GM12878 (cell line): ENCODE data around the gene ACTR8. TPM values are rescaled to one million over a fixed set of nuclear protein-coding genes. Genes with fewer than 3 reads are reported as not detected.

Experiments used
- ATAC-seq: fragments of 200-7000 bp; cut with Tn5 transposase; 3 replicates; pipeline ENCODE4 v1.9.1; 2020; ENCODE audit warnings: mild to moderate bottlenecking, moderate library complexity
- BruUV-seq: library from RNA; stranded (reverse); fragments of 400-500 nt; replicated peaks from 2 replicates; lab custom pipeline; 2021; lab: Mats Ljungman, UMichigan
- CTCF ChIA-PET: fragments of 300-600 bp; sonication (Branson Sonifier 250); formaldehyde crosslinking; extraction: SDS; loops from one replicate; lab custom pipeline; 2021; ENCODE audit warnings: inconsistent platforms; lab: Yijun Ruan, JAX
- POLR2A ChIA-PET: fragments of 350-600 bp; formaldehyde crosslinking; extraction: SDS; loops from one replicate; lab custom pipeline; 2021; ENCODE audit warnings: inconsistent platforms; lab: Charles Lee
- RAD21 ChIA-PET: fragments of 300-600 bp; sonication (Branson Sonifier 250); formaldehyde crosslinking; loops from one replicate; lab custom pipeline; 2023; ENCODE audit warnings: antibody characterized with exemption; ENCODE audit not compliant: unreplicated experiment; lab: Charles Lee
- SMC1A ChIA-PET: fragments of 300-600 bp; sonication (Branson Sonifier 250); formaldehyde crosslinking; loops from one replicate; lab custom pipeline; 2023; ENCODE audit not compliant: unreplicated experiment, uncharacterized antibody; lab: Charles Lee
- DNase-seq: peaks from one replicate; pipeline ENCODE4 v3.0.0-alpha.2; 2011; ENCODE audit warnings: low read depth, low spot score
- FAIRE-seq: peaks from 3 replicates; lab custom pipeline; 2011; peaks lifted over from hg19 to GRCh38; lab: Jason Lieb, UNC
- H2AFZ ChIP-seq: 2 replicates; pipeline ENCODE4 v1.6.0; 2011; ENCODE audit warnings: low read depth, low read length, control low read depth; ENCODE audit not compliant: control insufficient read depth
- H3K27ac ChIP-seq: 2 replicates; pipeline ENCODE4 v1.5.1; 2011; ENCODE audit warnings: control low read depth; ENCODE audit not compliant: control insufficient read depth, insufficient read depth
- H3K27me3 ChIP-seq, 2 experiments: replicated peaks in 1 of 2; 2 replicates each; pipeline versions ENCODE4 v1.6.0 to v1.6.1; 2011; ENCODE audit warnings: low read length in 1 of 2; ENCODE audit not compliant: control insufficient read depth in 2 of 2, insufficient read depth in 2 of 2
- H3K36me3 ChIP-seq, 2 experiments: 2 replicates each; pipeline ENCODE4 v1.5.1; 2011; ENCODE audit warnings: low read length in 1 of 2; ENCODE audit not compliant: control insufficient read depth in 2 of 2, insufficient read depth in 2 of 2
- H3K4me1 ChIP-seq: 2 replicates; pipeline ENCODE4 v1.6.1; 2011; ENCODE audit warnings: mild to moderate bottlenecking, low read length, moderate library complexity, mixed read lengths; ENCODE audit not compliant: control insufficient read depth, insufficient read depth
- H3K4me2 ChIP-seq: 2 replicates; pipeline ENCODE4 v1.6.0; 2011; ENCODE audit warnings: control low read depth; ENCODE audit not compliant: control insufficient read depth, insufficient read depth
- H3K4me3 ChIP-seq: fragments of 200-600 bp; sonication (generic); 2 replicates; pipeline ENCODE4 v1.5.1; 2016
- H3K79me2 ChIP-seq: 2 replicates; pipeline ENCODE4 v1.6.0; 2011; ENCODE audit warnings: low read length; ENCODE audit not compliant: control insufficient read depth, insufficient read depth
- H3K9ac ChIP-seq: 2 replicates; pipeline ENCODE4 v1.8.0; 2011; ENCODE audit warnings: low read length, control low read depth, mixed read lengths; ENCODE audit not compliant: control insufficient read depth, insufficient read depth
- H3K9me3 ChIP-seq: replicated peaks from 3 replicates; pipeline ENCODE4 v1.5.1; 2011; ENCODE audit warnings: mild to moderate bottlenecking, low read length; ENCODE audit not compliant: control insufficient read depth, insufficient read depth
- H4K20me1 ChIP-seq: 2 replicates; pipeline ENCODE4 v1.6.0; 2011; ENCODE audit not compliant: control insufficient read depth, insufficient read depth
- BCL3 ChIP-seq: IDR thresholded peaks from 2 replicates; pipeline ENCODE4 v1.6.1; 2011; ENCODE audit warnings: borderline replicate concordance, low read depth, mild to moderate bottlenecking, moderate library complexity, low read length; ENCODE audit not compliant: insufficient read depth, poor library complexity, severe bottlenecking
- IKZF1 ChIP-seq: fragments of 450-650 bp; conservative IDR thresholded peaks from 2 replicates; pipeline ENCODE4 v1.6.1; 2017; ENCODE audit warnings: antibody characterized with exemption, mild to moderate bottlenecking
- NR2C2 ChIP-seq: IDR thresholded peaks from 2 replicates; pipeline ENCODE4 v1.6.1; 2011; ENCODE audit warnings: borderline replicate concordance, low read depth; ENCODE audit not compliant: control insufficient read depth, insufficient read length
- PRDM15 ChIP-seq: fragments of 450-650 bp; formaldehyde crosslinking; IDR thresholded peaks from 2 replicates; pipeline ENCODE4 v1.4.0; 2020; ENCODE audit warnings: mild to moderate bottlenecking, moderate library complexity
- SKIL ChIP-seq: fragments of 450-650 bp; IDR thresholded peaks from 2 replicates; pipeline ENCODE4 v1.6.1; 2017; ENCODE audit warnings: mild to moderate bottlenecking, low read depth, inconsistent platforms; ENCODE audit not compliant: poor library complexity, severe bottlenecking
- SREBF1 ChIP-seq: IDR thresholded peaks from 2 replicates; pipeline ENCODE4 v1.6.1; 2012; ENCODE audit warnings: mild to moderate bottlenecking, low read length
- TCF12 ChIP-seq: IDR thresholded peaks from 2 replicates; pipeline ENCODE4 v1.6.1; 2011; ENCODE audit warnings: low read depth, mild to moderate bottlenecking, low read length
- ZNF207 ChIP-seq: fragments of 450-650 bp; IDR thresholded peaks from 2 replicates; pipeline ENCODE4 v1.6.1; 2014; ENCODE audit warnings: antibody characterized with exemption, mild to moderate bottlenecking, borderline replicate concordance
- ZNF217 ChIP-seq: fragments of 450-650 bp; IDR thresholded peaks from 2 replicates; pipeline ENCODE4 v1.6.1; 2017; ENCODE audit warnings: antibody characterized with exemption, mild to moderate bottlenecking
- ZNF687 ChIP-seq: fragments of 450-650 bp; IDR thresholded peaks from 2 replicates; pipeline ENCODE4 v1.6.1; 2017; ENCODE audit warnings: mild to moderate bottlenecking, moderate library complexity
- ZSCAN29 ChIP-seq: fragments of 450-650 bp; IDR thresholded peaks from 2 replicates; pipeline ENCODE4 v1.6.1; 2017; ENCODE audit warnings: mild to moderate bottlenecking, moderate library complexity
- ZZZ3 ChIP-seq: IDR thresholded peaks from 2 replicates; pipeline ENCODE4 v1.6.1; 2011; ENCODE audit warnings: low read depth; ENCODE audit not compliant: control insufficient read depth, insufficient read length
- WGBS: methylation state at CpG from one replicate; pipeline ENCODE4 v1.1.6; 2016; ENCODE audit warnings: low lambda C conversion rate; ENCODE audit not compliant: insufficient replicate concordance, insufficient coverage; ENCODE audit errors: missing lambda C conversion rate; 5-methylcytosine and 5-hydroxymethylcytosine counted together
- in situ Hi-C: fragments of 300-500 bp; cut with MboI; formaldehyde crosslinking; loops from 9 replicates; pipeline ENCODE4 v1.14.3; 2018; ENCODE audit warnings: mixed read lengths
- intact Hi-C: fragments of 100-400 bp; cut with micrococcal nuclease; formaldehyde crosslinking; loops from one replicate; pipeline ENCODE4 v1.14.2; 2022; ENCODE audit not compliant: unreplicated experiment
- polyA plus RNA-seq, 11 experiments: library from polyadenylated mRNA; depleted of rRNA in 4 of 11; unstranded in 6 of 11; stranded (reverse) in 5 of 11; fragments of >200 nt; fragmentation: Nextera tagmentation in 4 of 11; fragmentation: Illumina TruSeq in 1 of 11; extraction: Ambion mirVana in 4 of 11; extraction: Trizol in 1 of 11; gene quantifications; 1 replicate in 1 of 11; 2 replicates in 10 of 11; pipeline versions ENCODE4 v1.2.1 to v1.2.3, GENCODE V29; 2011 to 2016; ENCODE audit warnings: inconsistent platforms in 2 of 11, missing spikeins in 2 of 11, low read depth in 1 of 11
- total RNA-seq, 4 experiments: library from RNA; depleted of rRNA in 3 of 4; stranded (reverse); fragments of >200 nt in 3 of 4; fragmentation: Illumina TruSeq in 1 of 4; extraction: Trizol in 1 of 4; gene quantifications; 2 replicates each; pipeline versions ENCODE4 v1.2.1 to v1.2.3, GENCODE V29; 2013 to 2021

Gene ACTR8
- total and polyA plus RNA-seq, 10 of the 15 experiments (the other 5 are each of a cell fraction or from before 2014, with no cell fraction given): 5.3 to 35.7 (median 26.4) TPM

- Histone ChIP-seq H3K36me3 (peaks cover 2 to 4% of the 10 kb centered on the region in 2 experiments; a peak in 3 of 4 replicates), H3K4me1 (no peaks in the 10 kb centered on the region), H3K9me3 (no peaks in the 10 kb centered on the region), H4K20me1 (no peaks in the 10 kb centered on the region), H3K4me3 (no peak overlapping the region), H2AFZ (no peak overlapping the region), H3K79me2 (no peaks in the 10 kb centered on the region), H3K9ac (no peak overlapping the region), H3K27ac (no peak overlapping the region), H3K27me3 (no peaks in the 10 kb centered on the region), H3K4me2 (no peak overlapping the region)
- ChIA-PET SMC1A (no interaction called here), CTCF (interaction anchor here (0.5 to 1.0 kb wide), 2 partner anchors 22 to 459 kb away, joined by 3 read pairs; no protein-coding TSS in a partner anchor), POLR2A (interaction anchor here (1.0 kb wide), 1 partner anchor 23 kb away, joined by 3 read pairs; no protein-coding TSS in a partner anchor), RAD21 (no interaction called here)
- intact Hi-C loops (no loop called here), in situ Hi-C loops (no loop called here)
- ATAC-seq (no peak), FAIRE-seq (no peak), DNase-seq (no peak)
- WGBS: 51% methylated on average over 14 of the region's 14 CpGs
- BruUV-seq: no TSS peak
- TF ChIP-seq ZNF687 (no peak), ZNF217 (no peak), SKIL (no peak), SREBF1 (no peak), ZNF207 (no peak), BCL3 (no peak), IKZF1 (no peak), TCF12 (no peak), PRDM15 (no peak), NR2C2 (no peak), ZSCAN29 (no peak), ZZZ3 (no peak)
These were observed 59.6 kb downstream of the ACTR8 start for GRCh38 chr3:53822331-53822741.
